CD14-positive monocyte (primary cell): Measurements from ENCODE around the gene ARHGAP18. TPM values are rescaled to one million over a fixed set of nuclear protein-coding genes. Genes with fewer than 3 reads are reported as not detected.

ENCODE experiments used
- DNase-seq, 3 donors: peaks; one replicate each; pipeline ENCODE4 v3.0.0-alpha.2; 2011 to 2022
- H2AFZ ChIP-seq: 2 replicates; pipeline ENCODE4 v1.6.0; 2012; ENCODE audit warnings: mild to moderate bottlenecking, low read depth, low read length, inconsistent platforms; ENCODE audit not compliant: insufficient read depth, poor library complexity, severe bottlenecking
- H3K27ac ChIP-seq, 2 donors: 1 replicate in 1 of 2; 2 replicates in 1 of 2; pipeline ENCODE4 v1.5.1; 2012 to 2013; ENCODE audit warnings: low read length in 2 of 2, control low read depth in 1 of 2, inconsistent platforms in 1 of 2, low read depth in 1 of 2, mild to moderate bottlenecking in 1 of 2
- H3K27me3 ChIP-seq, 2 donors: one replicate each; pipeline versions ENCODE4 v1.6.0 to v1.6.1; 2011 to 2013; ENCODE audit warnings: low read length in 2 of 2; ENCODE audit not compliant: control insufficient read depth in 2 of 2, insufficient read depth in 2 of 2
- H3K36me3 ChIP-seq, 2 donors: replicated peaks in 1 of 2; 1 replicate in 1 of 2; 2 replicates in 1 of 2; pipeline versions ENCODE4 v1.5.1 to v1.6.1; 2012 to 2013; ENCODE audit warnings: low read length in 2 of 2, control low read depth in 1 of 2, inconsistent platforms in 1 of 2, mild to moderate bottlenecking in 1 of 2; ENCODE audit not compliant: insufficient read depth in 2 of 2, control insufficient read depth in 1 of 2
- H3K4me1 ChIP-seq, 2 donors: 1 replicate in 1 of 2; 2 replicates in 1 of 2; pipeline versions ENCODE4 v1.5.1 to v1.6.1; 2012 to 2013; ENCODE audit warnings: low read length in 2 of 2, control low read depth in 1 of 2, inconsistent platforms in 1 of 2, mild to moderate bottlenecking in 1 of 2, moderate library complexity in 1 of 2; ENCODE audit not compliant: insufficient read depth in 2 of 2, control insufficient read depth in 1 of 2
- H3K4me2 ChIP-seq: replicated peaks from 2 replicates; pipeline ENCODE3; 2012; ENCODE audit warnings: low read length, moderate library complexity, mild to moderate bottlenecking; ENCODE audit not compliant: poor library complexity, severe bottlenecking; ENCODE audit errors: extremely low read depth
- H3K4me3 ChIP-seq, 3 experiments: fragments of 200-600 bp in 1 of 3; sonication (generic) in 1 of 3; replicated peaks in 1 of 3; 1 replicate in 2 of 3; 2 replicates in 1 of 3; pipeline ENCODE4 v1.5.1; 2011 to 2013; ENCODE audit warnings: low read length in 3 of 3, mild to moderate bottlenecking in 3 of 3, control low read depth in 2 of 3, low read depth in 2 of 3, inconsistent platforms in 1 of 3, moderate library complexity in 1 of 3
- H3K79me2 ChIP-seq: 2 replicates; pipeline ENCODE4 v1.6.0; 2012; ENCODE audit warnings: mild to moderate bottlenecking, control low read depth, inconsistent platforms, low read length, moderate library complexity; ENCODE audit not compliant: insufficient read depth
- H3K9ac ChIP-seq: 2 replicates; pipeline ENCODE4 v1.6.0; 2017; ENCODE audit warnings: low read length, mild to moderate bottlenecking; ENCODE audit not compliant: insufficient read depth, poor library complexity, severe bottlenecking
- H3K9me3 ChIP-seq, 2 donors: replicated peaks in 1 of 2; 1 replicate in 1 of 2; 2 replicates in 1 of 2; pipeline versions ENCODE4 v1.5.1 to v1.6.1; 2012 to 2013; ENCODE audit warnings: low read length in 2 of 2, control low read depth in 1 of 2; ENCODE audit not compliant: control insufficient read depth in 1 of 2, insufficient read depth in 1 of 2
- H4K20me1 ChIP-seq: 2 replicates; pipeline ENCODE4 v1.6.0; 2012; ENCODE audit warnings: mild to moderate bottlenecking, low read length, control low read depth, moderate library complexity; ENCODE audit not compliant: insufficient read depth
- H3K27ac Mint-ChIP-seq, 7 donors: one replicate each; pipeline ENCODE4 v1.8.0; 2020; ENCODE audit warnings: mild to moderate bottlenecking in 7 of 7, mixed read lengths in 7 of 7, moderate library complexity in 6 of 7, inconsistent platforms in 2 of 7
- H3K27me3 Mint-ChIP-seq, 3 donors: one replicate each; pipeline ENCODE4 v1.8.0; 2021 to 2022; ENCODE audit warnings: low read depth in 3 of 3, mild to moderate bottlenecking in 3 of 3, mixed read lengths in 3 of 3, moderate library complexity in 3 of 3, inconsistent platforms in 1 of 3
- H3K36me3 Mint-ChIP-seq, 2 donors: one replicate each; pipeline ENCODE4 v1.8.0; 2020; ENCODE audit warnings: mixed read lengths in 2 of 2, inconsistent platforms in 1 of 2, mild to moderate bottlenecking in 1 of 2
- H3K4me1 Mint-ChIP-seq: one replicate; pipeline ENCODE4 v1.8.0; 2020; ENCODE audit warnings: mild to moderate bottlenecking, mixed read lengths
- H3K4me3 Mint-ChIP-seq, 2 donors: one replicate each; pipeline ENCODE4 v1.8.0; 2020; ENCODE audit warnings: mild to moderate bottlenecking in 2 of 2, mixed read lengths in 2 of 2, moderate library complexity in 1 of 2
- H3K9me3 Mint-ChIP-seq, 7 donors: one replicate each; pipeline ENCODE4 v1.8.0; 2020 to 2022; ENCODE audit warnings: mixed read lengths in 7 of 7, mild to moderate bottlenecking in 6 of 7, moderate library complexity in 6 of 7, inconsistent platforms in 2 of 7
- CTCF ChIP-seq: fragments of 200-600 bp; IDR thresholded peaks from one replicate; pipeline ENCODE4 v1.8.0; 2022; ENCODE audit warnings: antibody characterized with exemption, mild to moderate bottlenecking
- WGBS: methylation state at CpG from one replicate; pipeline ENCODE4 v1.1.5; 2013; ENCODE audit warnings: missing lambda C conversion rate; ENCODE audit not compliant: insufficient coverage; 5-methylcytosine and 5-hydroxymethylcytosine counted together
- intact Hi-C, 2 donors: fragments of 100-400 bp; cut with micrococcal nuclease; formaldehyde crosslinking; loops; one replicate each; pipeline versions ENCODE4 v1.15.0 to v1.15.1; 2023
- polyA plus RNA-seq, 3 donors: library from polyadenylated mRNA; depleted of rRNA in 1 of 3; unstranded in 2 of 3; stranded (reverse) in 1 of 3; fragments of 300-500 nt in 2 of 3; fragments of >200 nt in 1 of 3; fragmentation: Illumina TruSeq in 2 of 3; gene quantifications; 1 replicate in 2 of 3; 2 replicates in 1 of 3; pipeline ENCODE4 v1.2.3, GENCODE V29; 2012 to 2021

The ARHGAP18 gene
- polyA plus RNA-seq, 3 donors, result 3.7 to 5.6 (median 3.8) TPM

- no peaks in the 10 kb centered on the region for H3K9me3 ChIP-seq
- H3K9ac ChIP-seq, result no peak overlapping the region
- Mint-ChIP-seq H3K4me1 (no peaks in the 10 kb centered on the region), H3K27ac (no peak overlapping the region), H3K9me3 (peaks cover 0 to 13% (median 5%) of the 10 kb centered on the region in 7 donors), H3K27me3 (peaks cover 0 to 8% (median 2%) of the 10 kb centered on the region in 3 donors), H3K4me3 (no peak overlapping the region), H3K36me3 (peaks cover 0 to 3% of the 10 kb centered on the region in 2 donors)
- H2AFZ ChIP-seq, result no peak overlapping the region
- H3K36me3 ChIP-seq, result no peaks in the 10 kb centered on the region
- intact Hi-C loops, result loop anchor here in 1 of 2 donors (10.0 kb wide), 1 partner anchor 93 kb away; no protein-coding TSS in a partner anchor
- H4K20me1 ChIP-seq, result no peaks in the 10 kb centered on the region
- no peak for TF ChIP-seq CTCF
- no peak overlapping the region for H3K4me3 ChIP-seq
- no peak overlapping the region for H3K27ac ChIP-seq
- H3K4me2 ChIP-seq, result no peak overlapping the region
- no peaks in the 10 kb centered on the region for H3K27me3 ChIP-seq
- DNase-seq, result no peak
- no peaks in the 10 kb centered on the region for H3K79me2 ChIP-seq
- no peaks in the 10 kb centered on the region for H3K4me1 ChIP-seq
- 88% methylated on average over 3 of the region's 4 CpGs for WGBS
Measured at GRCh38 chr6:129568015-129568414, 142.0 kb downstream of the ARHGAP18 start.

GRCh38 chr6:129567374-129567773, 142.6 kb downstream of the ARHGAP18 start:
- peak; percentile 1 to 19 (median 16) for DNase-seq
- H3K27me3 Mint-ChIP-seq, result peaks cover 0 to 8% (median 2%) of the 10 kb centered on the region in 3 donors
- no peaks in the 10 kb centered on the region for H3K4me1 Mint-ChIP-seq
- intact Hi-C loops, result loop anchor here in 1 of 2 donors (10.0 kb wide), 1 partner anchor 93 kb away; no protein-coding TSS in a partner anchor
- 100% methylated on average over 3 of the region's 5 CpGs for WGBS
- peak; percentile 73 for TF ChIP-seq CTCF
- Histone ChIP-seq H3K36me3 (no peaks in the 10 kb centered on the region), H3K4me2 (no peak overlapping the region), H4K20me1 (no peaks in the 10 kb centered on the region), H3K27ac (no peak overlapping the region), H3K9ac (no peak overlapping the region), H2AFZ (no peak overlapping the region), H3K27me3 (no peaks in the 10 kb centered on the region), H3K9me3 (no peaks in the 10 kb centered on the region), H3K79me2 (no peaks in the 10 kb centered on the region), H3K4me3 (no peak overlapping the region), H3K4me1 (no peaks in the 10 kb centered on the region)
- H3K27ac Mint-ChIP-seq, result no peak overlapping the region
- no peaks in the 10 kb centered on the region for H3K36me3 Mint-ChIP-seq
- peaks cover 0 to 13% (median 4%) of the 10 kb centered on the region in 7 donors for H3K9me3 Mint-ChIP-seq
- H3K4me3 Mint-ChIP-seq, result no peak overlapping the region
